NK-92 (cell line): ENCODE data around the gene VPS35.

Experiments used
- DNase-seq: peaks from one replicate; lab custom pipeline; 2025; ENCODE audit not compliant: unreplicated experiment; lab: John Stamatoyannopoulos, UW

The VPS35 gene

DNA sequence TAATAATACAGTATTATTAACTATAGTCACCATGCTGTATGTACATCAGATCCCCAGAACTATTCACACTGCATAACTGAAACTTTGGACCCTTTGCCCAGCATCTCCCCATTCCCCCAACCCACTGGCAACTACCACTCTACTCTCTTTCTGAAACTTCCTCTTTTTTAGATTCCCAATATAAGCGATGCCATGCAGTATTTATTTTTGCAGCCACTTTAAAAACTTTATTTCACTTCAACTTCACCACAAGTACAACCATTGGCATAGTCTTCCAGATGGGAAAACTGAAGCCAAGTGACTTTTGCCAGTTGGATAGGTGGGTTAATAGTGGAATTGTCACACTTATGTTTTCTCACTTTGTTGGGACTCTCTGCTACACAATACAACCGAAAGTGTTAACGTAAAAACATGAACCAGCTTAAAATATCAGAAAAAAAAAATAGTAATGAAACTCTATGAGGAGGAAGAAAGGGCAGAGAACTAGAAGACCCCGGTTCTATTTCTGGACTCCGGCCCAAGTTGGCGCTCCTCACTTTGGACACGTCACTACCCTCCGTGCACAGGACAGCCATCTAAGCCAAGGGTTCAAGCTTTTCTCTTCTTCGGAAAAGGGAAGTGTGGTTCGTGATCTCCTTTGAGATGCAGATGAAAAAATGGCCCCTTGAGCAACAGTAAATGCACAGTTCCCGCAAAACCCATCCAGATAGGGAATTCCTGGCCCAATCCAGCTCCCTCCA is 68.5 kb downstream of the VPS35 start:
- DNase-seq, result no peak

- no peak for DNase-seq
Observed at GRCh38 chr16:46618516-46618915, 70.5 kb downstream of the VPS35 start.

GRCh38 chr16:46614006-46614405 is 75.0 kb downstream of the VPS35 start:
- no peak for DNase-seq

GRCh38 chr16:46613352-46613751 is 75.6 kb downstream of the VPS35 start:
- no peak for DNase-seq

DNA sequence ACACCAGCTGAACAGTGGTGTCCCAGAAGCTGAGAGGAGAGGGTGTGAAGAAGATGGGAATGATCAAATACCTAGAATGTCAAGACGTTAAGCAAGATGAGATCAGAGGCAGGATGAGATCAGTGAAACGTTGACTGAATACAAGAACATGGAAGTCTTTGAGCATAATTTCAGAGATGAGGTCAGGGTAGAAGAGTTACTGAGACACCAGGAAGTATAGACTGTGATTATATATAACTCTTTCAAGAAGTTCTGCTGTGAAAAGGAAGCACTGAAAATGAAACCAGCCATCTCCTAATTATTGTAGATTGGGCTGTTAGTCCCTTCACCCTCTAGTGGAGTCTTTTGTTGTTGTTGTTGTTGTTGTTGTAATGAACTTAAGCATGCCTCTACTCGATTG is 76.9 kb downstream of the VPS35 start:
- DNase-seq, result no peak

DNA sequence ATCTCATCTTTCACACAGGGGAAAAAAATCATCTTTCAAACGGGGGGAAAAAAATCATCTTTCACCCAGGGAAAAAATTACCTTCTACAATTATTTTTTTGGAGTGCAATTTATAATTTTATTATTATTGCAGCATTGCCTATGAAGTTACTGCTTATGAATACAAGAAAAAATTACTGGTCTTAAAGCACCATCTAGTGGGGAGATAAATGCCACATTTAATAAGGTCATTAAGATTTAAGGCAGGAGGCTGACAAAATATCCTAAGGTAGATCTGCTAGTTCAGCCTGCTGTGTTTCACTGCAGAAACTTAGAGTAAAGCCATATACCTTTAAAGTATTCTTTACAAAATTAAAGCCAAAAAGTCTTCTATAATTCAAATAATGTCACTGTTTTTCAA is 81.4 kb downstream of the VPS35 start:
- DNase-seq, result no peak

GRCh38 chr16:46606231-46606630 is 82.7 kb downstream of the VPS35 start:
- DNase-seq, result no peak
